GM18951 (cell line): ENCODE results near the gene PLAAT5.

Source experiments
- POLR2A ChIP-seq: IDR thresholded peaks from 4 replicates; pipeline ENCODE4 v1.6.1; 2011; ENCODE audit warnings: mild to moderate bottlenecking; ENCODE audit not compliant: insufficient read length, insufficient read depth; ENCODE audit errors: extremely low read depth
- in situ Hi-C: fragments of 300-500 bp; cut with MboI; formaldehyde crosslinking; loops from one replicate; pipeline ENCODE4 v1.12.0; 2022; ENCODE audit warnings: low sequenced_read_pairs, mixed read lengths, inconsistent platforms; ENCODE audit not compliant: unreplicated experiment

PLAAT5 gene

GRCh38 chr11:63527667-63528066 is 36.7 kb upstream of the PLAAT5 start:
- in situ Hi-C loops, result no loop called here
- TF ChIP-seq POLR2A, result no peak

GRCh38 chr11:63523151-63523550 is 32.2 kb upstream of the PLAAT5 start:
- no peak for TF ChIP-seq POLR2A

GRCh38 chr11:63521896-63522295 is 30.9 kb upstream of the PLAAT5 start:
- TF ChIP-seq POLR2A, result no peak
- in situ Hi-C loops, result no loop called here

More at GRCh38 chr11:63523151-63523550, 32.2 kb upstream of the PLAAT5 start:
- in situ Hi-C loops, result no loop called here

GRCh38 chr11:63520606-63521170 is 29.7 kb upstream of the PLAAT5 start:
- in situ Hi-C loops, result no loop called here

GRCh38 chr11:63518548-63518947 is 27.6 kb upstream of the PLAAT5 start:
- in situ Hi-C loops, result no loop called here
- no peak for TF ChIP-seq POLR2A

More at GRCh38 chr11:63520606-63521170, 29.7 kb upstream of the PLAAT5 start:
- TF ChIP-seq POLR2A, result no peak

- in situ Hi-C loops, result no loop called here
- TF ChIP-seq POLR2A, result no peak
These were observed 26.2 kb upstream of the PLAAT5 start for GRCh38 chr11:63517156-63517555.

- TF ChIP-seq POLR2A, result no peak
- in situ Hi-C loops, result no loop called here
These were observed 25.1 kb upstream of the PLAAT5 start for GRCh38 chr11:63516109-63516508.

GRCh38 chr11:63512816-63513215 is 21.8 kb upstream of the PLAAT5 start:
- TF ChIP-seq POLR2A, result no peak
- in situ Hi-C loops, result no loop called here

GRCh38 chr11:63511048-63511748 is 20.2 kb upstream of the PLAAT5 start:
- in situ Hi-C loops, result no loop called here
- no peak for TF ChIP-seq POLR2A

GRCh38 chr11:63510360-63511047 is 19.5 kb upstream of the PLAAT5 start:
- in situ Hi-C loops, result no loop called here
- no peak for TF ChIP-seq POLR2A

GRCh38 chr11:63508745-63509144 is 17.8 kb upstream of the PLAAT5 start:
- in situ Hi-C loops, result no loop called here

GRCh38 chr11:63508009-63508408 is 17.0 kb upstream of the PLAAT5 start:
- TF ChIP-seq POLR2A, result no peak
- in situ Hi-C loops, result no loop called here

More at GRCh38 chr11:63508745-63509144, 17.8 kb upstream of the PLAAT5 start:
- no peak for TF ChIP-seq POLR2A

GRCh38 chr11:63507511-63507910 is 16.5 kb upstream of the PLAAT5 start:
- no peak for TF ChIP-seq POLR2A
- in situ Hi-C loops, result no loop called here

GRCh38 chr11:63506876-63507275 is 15.9 kb upstream of the PLAAT5 start:
- in situ Hi-C loops, result no loop called here
- TF ChIP-seq POLR2A, result no peak
